Kidney (tissue), 14 donors: Measurements from ENCODE around the gene NT5C1A. TPM values are rescaled to one million over a fixed set of nuclear protein-coding genes. Genes with fewer than 3 reads are reported as not detected.

Experiments used
- DNase-seq, 5 donors: peaks; one replicate each; pipeline ENCODE4 v3.0.0-alpha.2; 2013 to 2020
- FAIRE-seq: peaks from 2 replicates; lab custom pipeline; 2012; peaks lifted over from hg19 to GRCh38; lab: Jason Lieb, UNC
- H3K27ac ChIP-seq, 2 donors: one replicate each; pipeline ENCODE4 v1.7.0; 2013; ENCODE audit warnings: low read depth in 2 of 2, low read length in 2 of 2, inconsistent platforms in 1 of 2
- H3K27me3 ChIP-seq: one replicate; pipeline ENCODE4 v1.7.1; 2013; ENCODE audit warnings: low read length, inconsistent platforms; ENCODE audit not compliant: control insufficient read depth, insufficient read depth
- H3K36me3 ChIP-seq, 3 donors: one replicate each; pipeline versions ENCODE4 v1.7.0 to v1.7.1; 2013; ENCODE audit warnings: low read length in 3 of 3, control low read depth in 1 of 3, inconsistent platforms in 1 of 3; ENCODE audit not compliant: insufficient read depth in 3 of 3, control insufficient read depth in 2 of 3
- H3K4me1 ChIP-seq, 3 donors: one replicate each; pipeline versions ENCODE4 v1.7.0 to v1.7.1; 2013; ENCODE audit warnings: low read length in 3 of 3, inconsistent platforms in 1 of 3, low read depth in 1 of 3; ENCODE audit not compliant: control insufficient read depth in 2 of 3, insufficient read depth in 2 of 3
- H3K4me3 ChIP-seq, 3 donors: one replicate each; pipeline versions ENCODE4 v1.7.0 to v1.8.1; 2013; ENCODE audit warnings: low read length in 3 of 3, control low read depth in 1 of 3, inconsistent platforms in 1 of 3
- H3K9ac ChIP-seq, 3 donors: one replicate each; pipeline versions ENCODE4 v1.7.0 to v1.7.1; 2013; ENCODE audit warnings: low read length in 3 of 3, control low read depth in 1 of 3, inconsistent platforms in 1 of 3
- H3K9me3 ChIP-seq, 3 donors: one replicate each; pipeline versions ENCODE4 v1.7.0 to v1.7.1; 2013; ENCODE audit warnings: low read length in 3 of 3, control low read depth in 1 of 3, inconsistent platforms in 1 of 3; ENCODE audit not compliant: control insufficient read depth in 2 of 3, insufficient read depth in 1 of 3
- intact Hi-C: fragments of 100-400 bp; cut with DNase I; formaldehyde crosslinking; loops from one replicate; pipeline ENCODE4 v1.11.1; 2022
- polyA plus RNA-seq: library from polyadenylated mRNA; stranded (reverse); fragments of 350-450 nt; fragmentation: Illumina TruSeq; extraction: RNeasy Lipid Tissue Mini Kit (QIAGEN cat#74804); gene quantifications from one replicate; pipeline ENCODE4 v1.2.3, GENCODE V29; 2014; ENCODE audit warnings: low read depth, low replicate concordance; ENCODE audit not compliant: insufficient read depth
- total RNA-seq: library from RNA; stranded (reverse); fragmentation: NEBNext Ultra II Directional; extraction: Animal tissue kit (Norgen Biotek cat#: 25700); gene quantifications from one replicate; pipeline ENCODE4 v1.2.1, GENCODE V29; 2021
- TF ChIP-seq, protein P1 (sequence below): IDR thresholded peaks from 3 replicates; pipeline ENCODE4 v1.5.1; 2012; ENCODE audit warnings: mild to moderate bottlenecking, moderate library complexity, borderline replicate concordance; ENCODE audit not compliant: insufficient read depth; ENCODE audit errors: extremely low read depth
- donor health status: control.
- donor health status: control.
- donor health status: control.
- donor health status: control.
- donor health status: control.
- donor health status: DM: yes; HTN: yes; CAD: no.
- donor health status: Normal renal cell carcinoma (clear cell type).

Gene NT5C1A
- total and polyA plus RNA-seq, 2 donors from 2014 or later: 0.62 to 2.0 TPM

GRCh38 chr1:39632323-39632681, 39.6 kb downstream of the NT5C1A start:
- Histone ChIP-seq H3K9me3 (no peaks in the 10 kb centered on the region), H3K4me1 (no peaks in the 10 kb centered on the region), H3K4me3 (no peak overlapping the region), H3K9ac (no peak overlapping the region), H3K36me3 (peaks cover 0 to 2% (median 0%) of the 10 kb centered on the region in 3 donors), H3K27ac (peak overlapping the region in 1 of 2 donors; percentile 42), H3K27me3 (no peaks in the 10 kb centered on the region)
- peak in 1 of 5 donors; percentile 44 for DNase-seq
- intact Hi-C loops: no loop called here
- TF ChIP-seq, protein P1, sequence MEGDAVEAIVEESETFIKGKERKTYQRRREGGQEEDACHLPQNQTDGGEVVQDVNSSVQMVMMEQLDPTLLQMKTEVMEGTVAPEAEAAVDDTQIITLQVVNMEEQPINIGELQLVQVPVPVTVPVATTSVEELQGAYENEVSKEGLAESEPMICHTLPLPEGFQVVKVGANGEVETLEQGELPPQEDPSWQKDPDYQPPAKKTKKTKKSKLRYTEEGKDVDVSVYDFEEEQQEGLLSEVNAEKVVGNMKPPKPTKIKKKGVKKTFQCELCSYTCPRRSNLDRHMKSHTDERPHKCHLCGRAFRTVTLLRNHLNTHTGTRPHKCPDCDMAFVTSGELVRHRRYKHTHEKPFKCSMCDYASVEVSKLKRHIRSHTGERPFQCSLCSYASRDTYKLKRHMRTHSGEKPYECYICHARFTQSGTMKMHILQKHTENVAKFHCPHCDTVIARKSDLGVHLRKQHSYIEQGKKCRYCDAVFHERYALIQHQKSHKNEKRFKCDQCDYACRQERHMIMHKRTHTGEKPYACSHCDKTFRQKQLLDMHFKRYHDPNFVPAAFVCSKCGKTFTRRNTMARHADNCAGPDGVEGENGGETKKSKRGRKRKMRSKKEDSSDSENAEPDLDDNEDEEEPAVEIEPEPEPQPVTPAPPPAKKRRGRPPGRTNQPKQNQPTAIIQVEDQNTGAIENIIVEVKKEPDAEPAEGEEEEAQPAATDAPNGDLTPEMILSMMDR: no peak
- FAIRE-seq: no peak

GRCh38 chr1:39631361-39632322, 40.3 kb downstream of the NT5C1A start:
- FAIRE-seq: no peak
- no peak overlapping the region for H3K4me3 ChIP-seq
- intact Hi-C loops: no loop called here

DNA sequence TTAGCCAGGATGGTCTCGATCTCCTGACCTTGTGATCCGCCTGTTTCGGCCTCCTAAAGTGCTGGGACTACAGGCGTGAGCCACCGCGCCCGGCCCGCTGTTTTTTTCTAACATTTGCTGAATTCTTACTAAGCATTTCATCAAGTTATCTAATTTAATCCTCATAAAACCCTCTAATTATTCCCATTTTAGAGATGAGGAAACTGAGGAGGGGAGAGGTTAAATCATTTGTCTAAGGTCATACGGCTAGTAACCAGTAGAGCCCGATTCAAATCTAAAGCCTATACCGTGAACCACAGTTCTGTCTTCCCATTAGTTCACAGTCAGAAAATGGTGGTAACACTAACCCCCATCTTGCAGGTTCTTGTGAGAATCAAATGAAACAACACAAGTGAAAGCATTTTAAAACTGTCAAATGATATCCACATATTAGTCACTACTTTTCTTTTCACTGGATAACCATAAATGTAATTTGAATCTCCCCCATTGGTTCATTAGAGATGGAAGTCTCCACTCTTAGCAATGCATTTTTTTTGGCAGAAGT, 43.0 kb downstream of the NT5C1A start:
- no peak overlapping the region for H3K9ac ChIP-seq
- no peak for FAIRE-seq
- no peaks in the 10 kb centered on the region for H3K9me3 ChIP-seq
- DNase-seq: no peak
- TF ChIP-seq, protein P1: no peak
- intact Hi-C loops: no loop called here
- peaks cover 0 to 4% (median 0%) of the 10 kb centered on the region in 3 donors for H3K4me1 ChIP-seq
- peaks cover 0 to 2% (median 0%) of the 10 kb centered on the region in 3 donors for H3K36me3 ChIP-seq
- no peaks in the 10 kb centered on the region for H3K27me3 ChIP-seq
- H3K27ac ChIP-seq: no peak overlapping the region
- no peak overlapping the region for H3K4me3 ChIP-seq

More at GRCh38 chr1:39631361-39632322, 40.3 kb downstream of the NT5C1A start:
- TF ChIP-seq, protein P1: no peak
- no peak for DNase-seq
- H3K27me3 ChIP-seq: no peaks in the 10 kb centered on the region
- peaks cover 0 to 2% (median 0%) of the 10 kb centered on the region in 3 donors for H3K4me1 ChIP-seq
- H3K9ac ChIP-seq: no peak overlapping the region
- H3K27ac ChIP-seq: no peak overlapping the region
- H3K9me3 ChIP-seq: no peaks in the 10 kb centered on the region
- peaks cover 0 to 2% (median 0%) of the 10 kb centered on the region in 3 donors for H3K36me3 ChIP-seq
